H9 (cell line): ENCODE data around the gene MRAP. TPM values are rescaled to one million over a fixed set of nuclear protein-coding genes. Genes with fewer than 3 reads are reported as not detected.

Experiments used
- DNase-seq: peaks from one replicate; pipeline ENCODE4 v3.0.0-alpha.2; 2017
- H2AFZ ChIP-seq: one replicate; pipeline ENCODE4 v1.6.1; 2013; ENCODE audit warnings: mild to moderate bottlenecking, low read length, control low read depth, moderate library complexity
- H2AK5ac ChIP-seq: 2 replicates; pipeline ENCODE4 v1.6.1; 2013; ENCODE audit warnings: low read length, control low read depth, mixed read lengths; ENCODE audit not compliant: insufficient read length
- H2BK120ac ChIP-seq: one replicate; pipeline ENCODE4 v1.6.1; 2013; ENCODE audit warnings: low read depth, mild to moderate bottlenecking, low read length, control low read depth, inconsistent platforms; ENCODE audit not compliant: poor library complexity, severe bottlenecking
- H2BK12ac ChIP-seq: 2 replicates; pipeline ENCODE4 v1.6.1; 2013; ENCODE audit warnings: low read length, control low read depth, mixed read lengths, low read depth; ENCODE audit not compliant: insufficient read length
- H2BK15ac ChIP-seq: 2 replicates; pipeline ENCODE4 v1.6.1; 2013; ENCODE audit warnings: low read depth, low read length, control low read depth
- H2BK20ac ChIP-seq: one replicate; pipeline ENCODE4 v1.6.1; 2013; ENCODE audit warnings: low read depth, mild to moderate bottlenecking, low read length, control low read depth, inconsistent platforms; ENCODE audit not compliant: poor library complexity, severe bottlenecking
- H2BK5ac ChIP-seq: 2 replicates; pipeline ENCODE4 v1.6.1; 2013; ENCODE audit warnings: low read length, control low read depth, mixed read lengths; ENCODE audit not compliant: insufficient read length
- H3K14ac ChIP-seq: 2 replicates; pipeline ENCODE4 v1.6.1; 2013; ENCODE audit warnings: low read length, control low read depth; ENCODE audit not compliant: insufficient read depth
- H3K18ac ChIP-seq: 2 replicates; pipeline ENCODE4 v1.6.1; 2013; ENCODE audit warnings: low read depth, mild to moderate bottlenecking, mixed read lengths, low read length, control low read depth; ENCODE audit not compliant: insufficient read length
- H3K23ac ChIP-seq: 2 replicates; pipeline ENCODE4 v1.6.1; 2013; ENCODE audit warnings: low read length, control low read depth, mixed read lengths, low read depth; ENCODE audit not compliant: insufficient read length
- H3K23me2 ChIP-seq: 2 replicates; pipeline ENCODE4 v1.6.1; 2013; ENCODE audit warnings: low read depth, mild to moderate bottlenecking, mixed read lengths, low read length, control low read depth; ENCODE audit not compliant: insufficient read length, poor library complexity, severe bottlenecking
- H3K27ac ChIP-seq: 2 replicates; pipeline ENCODE4 v1.5.1; 2013; ENCODE audit warnings: low read length, control low read depth, mixed read lengths, low read depth; ENCODE audit not compliant: insufficient read length
- H3K27me3 ChIP-seq: 2 replicates; pipeline ENCODE4 v1.6.1; 2013; ENCODE audit warnings: low read length, control low read depth, inconsistent platforms; ENCODE audit not compliant: insufficient read depth
- H3K4ac ChIP-seq: 2 replicates; pipeline ENCODE4 v1.6.1; 2013; ENCODE audit warnings: low read depth, mild to moderate bottlenecking, control low read depth, inconsistent platforms, low read length, moderate library complexity
- H3K4me1 ChIP-seq: 2 replicates; pipeline ENCODE4 v1.6.1; 2013; ENCODE audit warnings: low read length, control low read depth, inconsistent platforms; ENCODE audit not compliant: insufficient read depth
- H3K4me2 ChIP-seq: 2 replicates; pipeline ENCODE4 v1.6.1; 2013; ENCODE audit warnings: low read length, control low read depth, mixed read lengths; ENCODE audit not compliant: insufficient read length, insufficient read depth
- H3K56ac ChIP-seq: 2 replicates; pipeline ENCODE4 v1.6.1; 2013; ENCODE audit warnings: low read depth, mild to moderate bottlenecking, mixed read lengths, low read length, control low read depth; ENCODE audit not compliant: insufficient read length
- H3K79me1 ChIP-seq: 2 replicates; pipeline ENCODE4 v1.6.1; 2013; ENCODE audit warnings: low read depth, mild to moderate bottlenecking, moderate library complexity, low read length, control low read depth, inconsistent platforms; ENCODE audit not compliant: insufficient read depth, poor library complexity, severe bottlenecking
- H3K79me2 ChIP-seq: 2 replicates; pipeline ENCODE4 v1.6.1; 2013; ENCODE audit warnings: low read length, control low read depth, inconsistent platforms; ENCODE audit not compliant: insufficient read depth
- H3K9ac ChIP-seq: 2 replicates; pipeline ENCODE4 v1.6.1; 2013; ENCODE audit warnings: low read length, control low read depth, mixed read lengths; ENCODE audit not compliant: insufficient read length; ENCODE audit errors: extremely low read depth
- H3K9me3 ChIP-seq: one replicate; pipeline ENCODE4 v1.6.1; 2013; ENCODE audit warnings: low read depth, low read length, inconsistent platforms; ENCODE audit not compliant: control insufficient read depth
- H3T11ph ChIP-seq: one replicate; pipeline ENCODE4 v1.6.1; 2013; ENCODE audit warnings: mild to moderate bottlenecking, low read length, control low read depth, inconsistent platforms
- H4K20me1 ChIP-seq: one replicate; pipeline ENCODE4 v1.6.1; 2013; ENCODE audit not compliant: control insufficient read depth, insufficient read length, insufficient read depth
- H4K5ac ChIP-seq: 2 replicates; pipeline ENCODE4 v1.6.1; 2013; ENCODE audit warnings: low read depth, mild to moderate bottlenecking, mixed read lengths, low read length, control low read depth; ENCODE audit not compliant: insufficient read length
- H4K8ac ChIP-seq: replicated peaks from 2 replicates; pipeline ENCODE4 v1.6.1; 2013; ENCODE audit warnings: low read length, control low read depth, mixed read lengths, low read depth; ENCODE audit not compliant: insufficient read length
- H4K91ac ChIP-seq: 2 replicates; pipeline ENCODE4 v1.6.1; 2013; ENCODE audit warnings: low read depth, mild to moderate bottlenecking, moderate library complexity, mixed read lengths, low read length, control low read depth; ENCODE audit not compliant: insufficient read length
- H3K27ac Mint-ChIP-seq, 3 experiments: 2 replicates in 2 of 3; 3 replicates in 1 of 3; pipeline ENCODE4 v1.8.0; 2020 to 2021; ENCODE audit warnings: mixed read lengths in 3 of 3, mild to moderate bottlenecking in 1 of 3, moderate library complexity in 1 of 3
- H3K27me3 Mint-ChIP-seq: 2 replicates; pipeline ENCODE4 v1.8.0; 2021; ENCODE audit warnings: low read depth, mild to moderate bottlenecking, moderate library complexity, mixed read lengths
- H3K36me3 Mint-ChIP-seq, 3 experiments: 2 replicates in 2 of 3; 3 replicates in 1 of 3; pipeline ENCODE4 v1.8.0; 2020 to 2021; ENCODE audit warnings: low read depth in 3 of 3, mixed read lengths in 3 of 3; ENCODE audit not compliant: insufficient read depth in 1 of 3
- H3K4me1 Mint-ChIP-seq, 2 experiments: 2 replicates each; pipeline ENCODE4 v1.8.0; 2020; ENCODE audit warnings: mixed read lengths in 2 of 2
- H3K4me3 Mint-ChIP-seq, 2 experiments: 2 replicates in 1 of 2; 3 replicates in 1 of 2; pipeline ENCODE4 v1.8.0; 2020 to 2021; ENCODE audit warnings: mild to moderate bottlenecking in 2 of 2, mixed read lengths in 2 of 2, moderate library complexity in 1 of 2
- H3K9me3 Mint-ChIP-seq, 2 experiments: 2 replicates in 1 of 2; 3 replicates in 1 of 2; pipeline ENCODE4 v1.8.0; 2020; ENCODE audit warnings: mild to moderate bottlenecking in 2 of 2, mixed read lengths in 2 of 2, moderate library complexity in 1 of 2
- CTCF ChIP-seq: fragments of 200-600 bp; sonication (generic); conservative IDR thresholded peaks from 3 replicates; pipeline ENCODE4 v1.8.0; 2021; ENCODE audit warnings: antibody characterized with exemption, mild to moderate bottlenecking
- WGBS: extraction: QIAGEN DNeasy Blood & Tissue Kit; methylation state at CpG from one replicate; pipeline ENCODE4 v1.1.7; 2013; ENCODE audit warnings: missing lambda C conversion rate, low lambda C conversion rate, mixed read lengths; ENCODE audit not compliant: insufficient read length; ENCODE audit errors: extremely low coverage; 5-methylcytosine and 5-hydroxymethylcytosine counted together
- total RNA-seq: library from RNA; stranded (reverse); gene quantifications from 2 replicates; pipeline ENCODE4 v1.2.1, GENCODE V29; 2021

The MRAP gene
- total RNA-seq, 1 experiment from 2014 or later: not detected

- H3K27me3 ChIP-seq: no peaks in the 10 kb centered on the region
- H3K79me2 ChIP-seq: no peaks in the 10 kb centered on the region
- H4K5ac ChIP-seq: no peak overlapping the region
- Mint-ChIP-seq H3K4me1 (peaks cover 11 to 14% of the 10 kb centered on the region in 2 experiments), H3K9me3 (no peaks in the 10 kb centered on the region), H3K27me3 (no peaks in the 10 kb centered on the region), H3K4me3 (no peak overlapping the region), H3K36me3 (peaks cover 3 to 12% (median 5%) of the 10 kb centered on the region in 3 experiments; a peak in 5 of 7 replicates), H3K27ac (no peak overlapping the region)
- TF ChIP-seq CTCF: no peak
- no peak overlapping the region for H2BK5ac ChIP-seq
- no peak overlapping the region for H2BK15ac ChIP-seq
- no CpG with 5 or more reads among the region's 6 CpGs for WGBS
- no peaks in the 10 kb centered on the region for H4K20me1 ChIP-seq
- H2AFZ ChIP-seq: no peak overlapping the region
- no peak overlapping the region for H3K14ac ChIP-seq
- H3K4me2 ChIP-seq: no peak overlapping the region
- H2BK120ac ChIP-seq: no peak overlapping the region
- no peak overlapping the region for H2AK5ac ChIP-seq
- H3K4me1 ChIP-seq: no peaks in the 10 kb centered on the region
- no peak overlapping the region for H3T11ph ChIP-seq
- no peaks in the 10 kb centered on the region for H3K23me2 ChIP-seq
- H3K9me3 ChIP-seq: no peaks in the 10 kb centered on the region
- no peak overlapping the region for H3K9ac ChIP-seq
- H3K23ac ChIP-seq: no peak overlapping the region
- no peak for DNase-seq
- no peak overlapping the region for H3K27ac ChIP-seq
- no peaks in the 10 kb centered on the region for H3K79me1 ChIP-seq
- H2BK20ac ChIP-seq: no peak overlapping the region
- no peak overlapping the region for H3K56ac ChIP-seq
- no peak overlapping the region for H3K4ac ChIP-seq
- H2BK12ac ChIP-seq: no peak overlapping the region
- H4K8ac ChIP-seq: no peak overlapping the region
- no peak overlapping the region for H3K18ac ChIP-seq
- H4K91ac ChIP-seq: no peak overlapping the region
Observed at GRCh38 chr21:32302560-32302959, 3.9 kb downstream of the MRAP start.
